Neural cell (in vitro differentiated cells): ENCODE results near the gene BNIP2. TPM values are rescaled to one million over a fixed set of nuclear protein-coding genes. Genes with fewer than 3 reads are reported as not detected.
"Not testable (repeated sequence)": the region's sequence is repeated elsewhere in the genome, so short reads cannot be mapped to it uniquely, and the experiment has no call there.

Experiments used
- H2AFZ ChIP-seq: fragments of 200-600, 300-800 bp; sonication (generic), shearing (Covaris generic); 2 replicates; pipeline ENCODE4 v1.6.0; 2014; ENCODE audit warnings: low read depth, mild to moderate bottlenecking, antibody characterized with exemption, low read length, moderate library complexity
- H3F3A ChIP-seq: fragments of 200-600 bp; shearing (Covaris generic); 2 replicates; pipeline ENCODE4 v1.6.1; 2016; ENCODE audit warnings: mild to moderate bottlenecking, moderate library complexity, mixed read lengths, antibody characterized with exemption, low read length; ENCODE audit not compliant: insufficient read depth, poor library complexity, severe bottlenecking
- H3K27ac ChIP-seq: fragments of 200-600, 300-800 bp; sonication (generic), shearing (Covaris generic); 2 replicates; pipeline ENCODE4 v1.5.1; 2014; ENCODE audit warnings: mild to moderate bottlenecking, low read length, moderate library complexity
- H3K27me3 ChIP-seq: fragments of 300-800, 200-600 bp; sonication (generic), shearing (Covaris generic); 2 replicates; pipeline ENCODE4 v1.6.0; 2014; ENCODE audit warnings: mild to moderate bottlenecking, low read depth, low read length, moderate library complexity; ENCODE audit not compliant: insufficient read depth
- H3K36me3 ChIP-seq: fragments of 300-800, 200-600 bp; sonication (generic), shearing (Covaris generic); 2 replicates; pipeline ENCODE4 v1.5.1; 2014; ENCODE audit warnings: mild to moderate bottlenecking, antibody characterized with exemption, low read length, moderate library complexity; ENCODE audit not compliant: insufficient read depth
- H3K4me2 ChIP-seq: fragments of 300-800, 200-600 bp; sonication (generic), shearing (Covaris generic); 2 replicates; pipeline ENCODE4 v1.6.0; 2014; ENCODE audit warnings: mild to moderate bottlenecking, low read length
- H3K4me3 ChIP-seq: fragments of 300-800, 200-600 bp; sonication (generic), shearing (Covaris generic); 2 replicates; pipeline ENCODE4 v1.5.1; 2014; ENCODE audit warnings: mild to moderate bottlenecking, low read length, moderate library complexity
- H3K79me2 ChIP-seq: fragments of 200-600 bp; shearing (Covaris generic); replicated peaks from 2 replicates; pipeline ENCODE4 v1.6.0; 2014; ENCODE audit warnings: mild to moderate bottlenecking, low read length, moderate library complexity; ENCODE audit not compliant: insufficient read depth
- H3K9ac ChIP-seq: fragments of 300-800, 200-600 bp; sonication (generic), shearing (Covaris generic); 2 replicates; pipeline ENCODE4 v1.6.1; 2016; ENCODE audit warnings: mild to moderate bottlenecking, low read length, mixed read lengths
- H3K9me2 ChIP-seq: fragments of 200-600 bp; shearing (Covaris generic); 2 replicates; pipeline ENCODE4 v1.6.1; 2016; ENCODE audit warnings: mild to moderate bottlenecking, low read length, mixed read lengths; ENCODE audit not compliant: insufficient read depth
- H3K9me3 ChIP-seq: fragments of 200-600, 300-800 bp; sonication (generic), shearing (Covaris generic); 2 replicates; pipeline ENCODE4 v1.6.1; 2016; ENCODE audit warnings: mild to moderate bottlenecking, mixed run types, low read length, moderate library complexity, mixed read lengths
- H4K20me1 ChIP-seq: fragments of 200-600 bp; shearing (Covaris generic); 2 replicates; pipeline ENCODE4 v1.6.1; 2016; ENCODE audit warnings: mild to moderate bottlenecking, mixed run types; ENCODE audit not compliant: insufficient read depth
- CTCF ChIP-seq: fragments of 450-650 bp; IDR thresholded peaks from 2 replicates; pipeline ENCODE4 v1.5.1; 2014; ENCODE audit warnings: antibody characterized with exemption, mild to moderate bottlenecking, moderate library complexity; ENCODE audit not compliant: poor library complexity, severe bottlenecking
- EP300 ChIP-seq: fragments of 450-650 bp; conservative IDR thresholded peaks from 2 replicates; pipeline ENCODE4 v1.6.1; 2014; ENCODE audit warnings: antibody characterized with exemption, mild to moderate bottlenecking, moderate library complexity; ENCODE audit not compliant: poor library complexity, severe bottlenecking
- EZH2 ChIP-seq: fragments of 200-600, 300-800 bp; shearing (Covaris generic), sonication (generic); IDR thresholded peaks from 2 replicates; pipeline ENCODE4 v1.6.1; 2014; ENCODE audit warnings: antibody characterized with exemption, low read length, borderline replicate concordance, mild to moderate bottlenecking; ENCODE audit not compliant: insufficient read depth, poor library complexity, severe bottlenecking
- MXI1 ChIP-seq: fragments of 450-650 bp; conservative IDR thresholded peaks from 2 replicates; pipeline ENCODE4 v1.6.1; 2014; ENCODE audit warnings: antibody characterized with exemption, mild to moderate bottlenecking; ENCODE audit not compliant: poor library complexity, severe bottlenecking
- POLR2AphosphoS5 ChIP-seq: IDR thresholded peaks from 2 replicates; pipeline ENCODE4 v1.6.1; 2012
- RAD21 ChIP-seq: fragments of 450-650 bp; conservative IDR thresholded peaks from 2 replicates; pipeline ENCODE4 v1.6.1; 2014; ENCODE audit warnings: antibody characterized with exemption, mild to moderate bottlenecking, moderate library complexity
- SMC3 ChIP-seq: fragments of 450-650 bp; conservative IDR thresholded peaks from 2 replicates; pipeline ENCODE4 v1.6.1; 2014; ENCODE audit warnings: antibody characterized with exemption, mild to moderate bottlenecking, moderate library complexity; ENCODE audit not compliant: poor library complexity
- TAF1 ChIP-seq: IDR thresholded peaks from 2 replicates; pipeline ENCODE4 v1.6.1; 2012; ENCODE audit warnings: low read depth
- polyA plus RNA-seq: library from polyadenylated mRNA; depleted of rRNA; stranded (reverse); fragments of >200 nt; gene quantifications from 2 replicates; pipeline ENCODE4 v1.2.3, GENCODE V29; 2014
- TF ChIP-seq, protein P1 (sequence below): IDR thresholded peaks from 2 replicates; pipeline ENCODE4 v1.6.1; 2012; ENCODE audit warnings: borderline replicate concordance

BNIP2 gene
- polyA plus RNA-seq, 1 donor from 2014 or later = 142 TPM

DNA sequence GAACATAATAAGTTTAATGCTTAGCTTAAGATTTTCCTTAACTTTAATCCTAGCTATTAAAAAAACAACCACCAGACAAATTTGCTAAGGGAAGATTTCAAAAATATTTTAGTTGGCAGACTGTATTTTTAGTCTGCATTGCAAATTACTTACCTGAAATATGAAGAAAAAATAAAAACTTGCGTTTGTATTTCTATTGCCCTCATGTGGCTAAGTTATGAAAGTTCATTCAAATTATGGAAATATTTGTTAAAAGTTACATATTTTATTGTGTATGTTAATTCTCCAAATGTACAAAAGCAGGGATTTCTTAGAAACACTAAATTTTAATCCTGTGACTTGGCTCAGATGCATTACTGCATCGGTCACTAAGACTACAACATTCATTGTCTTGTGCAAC, 46.8 kb downstream of the BNIP2 start:
- H3K4me2 ChIP-seq = no peak overlapping the region
- H2AFZ ChIP-seq = no peak overlapping the region
- no peak overlapping the region for H3K27ac ChIP-seq
- no peaks in the 10 kb centered on the region for H3K9me2 ChIP-seq
- no peaks in the 10 kb centered on the region for H3K27me3 ChIP-seq
- no peaks in the 10 kb centered on the region for H3F3A ChIP-seq
- TF ChIP-seq CTCF = peak; percentile 41
- peak; percentile 51 for TF ChIP-seq SMC3
- no peak for TF ChIP-seq EZH2
- TF ChIP-seq POLR2AphosphoS5 = no peak
- no peak for TF ChIP-seq RAD21
- no peak overlapping the region for H3K9ac ChIP-seq
- peaks cover 6% of the 10 kb centered on the region for H3K36me3 ChIP-seq
- H3K9me3 ChIP-seq = no peaks in the 10 kb centered on the region
- no peak overlapping the region for H3K4me3 ChIP-seq
- no peaks in the 10 kb centered on the region for H4K20me1 ChIP-seq
- H3K79me2 ChIP-seq = no peaks in the 10 kb centered on the region

- H3K9me2 ChIP-seq, H3F3A ChIP-seq, H4K20me1 ChIP-seq, H3K9ac ChIP-seq, H3K27me3 ChIP-seq, H3K4me2 ChIP-seq, H2AFZ ChIP-seq, H3K27ac ChIP-seq, H3K79me2 ChIP-seq, H3K36me3 ChIP-seq, H3K4me3 ChIP-seq, H3K9me3 ChIP-seq: not testable (repeated sequence)
These were observed 51.6 kb downstream of the BNIP2 start for GRCh38 chr15:59637507-59637906.

DNA sequence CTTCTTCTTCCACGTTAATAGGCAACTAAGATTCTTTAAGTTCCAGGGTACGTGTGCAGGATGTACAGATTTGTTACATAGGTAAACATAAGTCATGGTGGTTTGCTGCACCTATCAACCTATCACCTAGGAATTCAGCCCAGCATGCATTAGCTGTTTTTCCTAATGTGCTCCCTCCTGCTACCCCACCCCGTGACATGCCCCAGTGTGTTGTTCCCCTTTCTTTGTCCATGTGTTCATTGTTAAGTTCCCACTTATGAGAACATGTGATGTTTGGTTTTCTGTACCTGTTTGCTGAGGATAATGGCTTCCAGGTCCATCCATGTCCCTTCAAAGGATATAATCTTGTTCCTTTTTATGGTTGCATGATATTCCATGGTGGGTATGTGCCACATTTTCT, 52.9 kb downstream of the BNIP2 start:
- Histone ChIP-seq H3K36me3 (no peaks in the 10 kb centered on the region), H2AFZ (no peak overlapping the region), H3K27ac (no peak overlapping the region), H3K9me3 (no peaks in the 10 kb centered on the region), H3K9ac (no peak overlapping the region), H3K4me3 (no peak overlapping the region), H3K79me2 (no peaks in the 10 kb centered on the region), H3F3A (no peaks in the 10 kb centered on the region), H3K4me2 (no peak overlapping the region), H3K27me3 (no peaks in the 10 kb centered on the region), H4K20me1 (no peaks in the 10 kb centered on the region), H3K9me2 (no peaks in the 10 kb centered on the region)
- no peak for TF ChIP-seq POLR2AphosphoS5
- TF ChIP-seq, protein P1, sequence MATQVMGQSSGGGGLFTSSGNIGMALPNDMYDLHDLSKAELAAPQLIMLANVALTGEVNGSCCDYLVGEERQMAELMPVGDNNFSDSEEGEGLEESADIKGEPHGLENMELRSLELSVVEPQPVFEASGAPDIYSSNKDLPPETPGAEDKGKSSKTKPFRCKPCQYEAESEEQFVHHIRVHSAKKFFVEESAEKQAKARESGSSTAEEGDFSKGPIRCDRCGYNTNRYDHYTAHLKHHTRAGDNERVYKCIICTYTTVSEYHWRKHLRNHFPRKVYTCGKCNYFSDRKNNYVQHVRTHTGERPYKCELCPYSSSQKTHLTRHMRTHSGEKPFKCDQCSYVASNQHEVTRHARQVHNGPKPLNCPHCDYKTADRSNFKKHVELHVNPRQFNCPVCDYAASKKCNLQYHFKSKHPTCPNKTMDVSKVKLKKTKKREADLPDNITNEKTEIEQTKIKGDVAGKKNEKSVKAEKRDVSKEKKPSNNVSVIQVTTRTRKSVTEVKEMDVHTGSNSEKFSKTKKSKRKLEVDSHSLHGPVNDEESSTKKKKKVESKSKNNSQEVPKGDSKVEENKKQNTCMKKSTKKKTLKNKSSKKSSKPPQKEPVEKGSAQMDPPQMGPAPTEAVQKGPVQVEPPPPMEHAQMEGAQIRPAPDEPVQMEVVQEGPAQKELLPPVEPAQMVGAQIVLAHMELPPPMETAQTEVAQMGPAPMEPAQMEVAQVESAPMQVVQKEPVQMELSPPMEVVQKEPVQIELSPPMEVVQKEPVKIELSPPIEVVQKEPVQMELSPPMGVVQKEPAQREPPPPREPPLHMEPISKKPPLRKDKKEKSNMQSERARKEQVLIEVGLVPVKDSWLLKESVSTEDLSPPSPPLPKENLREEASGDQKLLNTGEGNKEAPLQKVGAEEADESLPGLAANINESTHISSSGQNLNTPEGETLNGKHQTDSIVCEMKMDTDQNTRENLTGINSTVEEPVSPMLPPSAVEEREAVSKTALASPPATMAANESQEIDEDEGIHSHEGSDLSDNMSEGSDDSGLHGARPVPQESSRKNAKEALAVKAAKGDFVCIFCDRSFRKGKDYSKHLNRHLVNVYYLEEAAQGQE = no peak
- no peak for TF ChIP-seq SMC3
- TF ChIP-seq MXI1 = no peak
- no peak for TF ChIP-seq TAF1
- no peak for TF ChIP-seq CTCF
- TF ChIP-seq EZH2 = no peak
- TF ChIP-seq EP300 = no peak
